ENCODE results near the gene FOXA3. TPM values are rescaled to one million over a fixed set of nuclear protein-coding genes. Genes with fewer than 3 reads are reported as not detected.

FOXA3 gene
- polyA plus RNA-seq, 2 of the 4 experiments (the other 2 are of a cell fraction) = 1.6 to 5.3 TPM

GRCh38 chr19:45842198-45842597, 21.9 kb upstream of the FOXA3 start:
- CTCF ChIA-PET = interaction anchor here (0.9 to 6.8 kb wide), 6 partner anchors 10 to 44 kb away, joined by 3 to 50 read pairs (median 4); partner anchors contain the start of gene FOXA3
- WGBS (ENCODE audit: missing lambda C conversion rate) = 94% methylated on average over 14 of the region's 14 CpGs

GRCh38 chr19:45847663-45848062, 16.5 kb upstream of the FOXA3 start:
- CTCF ChIA-PET = interaction anchor here (0.6 to 16.0 kb wide), 6 partner anchors 11 to 49 kb away, joined by 3 to 169 read pairs (median 4); partner anchors contain the start of genes FOXA3 and SYMPK
- TF ChIP-seq PBX3 (IDR thresholded peaks at IDR 0.05) = no peak
- no peak for TF ChIP-seq ELK1 (IDR thresholded peaks at IDR 0.05; ENCODE audit: low read depth, low read length)
- TF ChIP-seq EHMT2 (IDR thresholded peaks at IDR 0.05; ENCODE audit: low read depth) = no peak
- TF ChIP-seq HDAC2 (IDR thresholded peaks at IDR 0.05) = no peak
- no peak for TF ChIP-seq MAZ (IDR thresholded peaks at IDR 0.05; ENCODE audit: borderline replicate concordance, low read depth, low read length)
- TF ChIP-seq JUNB (IDR thresholded peaks at IDR 0.05) = no peak
- no peak for TF ChIP-seq HOXB13 (CRISPR knock-in tag; IDR thresholded peaks at IDR 0.05; ENCODE audit: low read depth)
- TF ChIP-seq KDM5A (IDR thresholded peaks at IDR 0.05) = no peak
- no peak for TF ChIP-seq NFE2L2 (conservative IDR thresholded peaks at IDR 0.05; ENCODE audit: low read length)
- TF ChIP-seq MYC (IDR thresholded peaks at IDR 0.05; ENCODE audit: borderline replicate concordance, low read length) = no peak
- no peak for TF ChIP-seq ZC3H11A (IDR thresholded peaks at IDR 0.05)
- no peak for TF ChIP-seq TP53 (CRISPR knock-in tag; IDR thresholded peaks at IDR 0.05)
- TF ChIP-seq POLR2AphosphoS2 (conservative IDR thresholded peaks at IDR 0.05; ENCODE audit: low read length) = no peak
- no peak for TF ChIP-seq FOSL2 (IDR thresholded peaks at IDR 0.05)
- TF ChIP-seq FOSL2 (CRISPR knock-in tag; IDR thresholded peaks at IDR 0.05) = no peak

More at GRCh38 chr19:45842198-45842597, 21.9 kb upstream of the FOXA3 start:
- peak; percentile 29 to 40; a peak in 3 of 6 replicates for ATAC-seq
- TF ChIP-seq HDAC2 (IDR thresholded peaks at IDR 0.05) (no peak), BHLHE40 (IDR thresholded peaks at IDR 0.05; ENCODE audit: low read depth, low read length) (no peak), CBX8 (IDR thresholded peaks at IDR 0.05) (no peak), FOSB (CRISPR knock-in tag; IDR thresholded peaks at IDR 0.05) (no peak), HEYL (CRISPR knock-in tag; IDR thresholded peaks at IDR 0.05) (no peak), RAD21 (conservative IDR thresholded peaks at IDR 0.05 in 1 of 2, IDR thresholded peaks at IDR 0.05 in 1 of 2) (no peak)
- Histone ChIP-seq H3K4me2 (no peak overlapping the region), H3K4me3 (no peak overlapping the region), H3K4me1 (no peaks in the 10 kb centered on the region), H3K9me3 (peaks cover 8% of the 10 kb centered on the region), H3K27ac (no peak overlapping the region)
- POLR2A ChIA-PET = interaction anchor here (1.1 kb wide), 1 partner anchor 21 kb away, joined by 4 read pairs; no protein-coding TSS in a partner anchor
- DNase-seq (ENCODE audit: low read depth in 1 of 2, low spot score in 1 of 2) = no peak
- FAIRE-seq = no peak

GRCh38 chr19:45848922-45849321, 15.2 kb upstream of the FOXA3 start:
- CTCF ChIA-PET = interaction anchor here (1.0 to 16.0 kb wide), 8 partner anchors 8 to 35 kb away, joined by 3 to 169 read pairs (median 6); partner anchors contain the start of genes FOXA3 and SYMPK
- no peaks in the 10 kb centered on the region for H3K4me1 ChIP-seq
- FAIRE-seq = no peak
- no peaks in the 10 kb centered on the region for H3K9me3 ChIP-seq
- WGBS (ENCODE audit: missing lambda C conversion rate) = 83% methylated on average over 4 of the region's 4 CpGs
- H3K4me3 ChIP-seq = no peak overlapping the region
- H3K4me2 ChIP-seq = no peak overlapping the region
- ATAC-seq = peak; percentile 72 to 84
- no peak overlapping the region for H3K27ac ChIP-seq
- DNase-seq (ENCODE audit: low read depth in 1 of 2, low spot score in 1 of 2) = peak; percentile 48 to 69
- POLR2A ChIA-PET = interaction anchor here (1.3 kb wide), 1 partner anchor 14 kb away, joined by 5 read pairs; no protein-coding TSS in a partner anchor
- TF ChIP-seq CTCF (IDR thresholded peaks at IDR 0.05) = no peak
- TF ChIP-seq HDAC2 (IDR thresholded peaks at IDR 0.05) = no peak
- TF ChIP-seq NPAS2 (CRISPR knock-in tag; IDR thresholded peaks at IDR 0.05; ENCODE audit: borderline replicate concordance) = no peak
- no peak for TF ChIP-seq KDM5A (IDR thresholded peaks at IDR 0.05)
- TF ChIP-seq SMC3 (IDR thresholded peaks at IDR 0.05) = no peak
- no peak for TF ChIP-seq HOXA7 (CRISPR knock-in tag; IDR thresholded peaks at IDR 0.05)
- TF ChIP-seq FOSB (CRISPR knock-in tag; IDR thresholded peaks at IDR 0.05) = no peak
- TF ChIP-seq BCL3 (IDR thresholded peaks at IDR 0.05) = no peak
- no peak for TF ChIP-seq ATOH8 (CRISPR knock-in tag; IDR thresholded peaks at IDR 0.05; ENCODE audit: low read depth)
- no peak for TF ChIP-seq SREBF2 (IDR thresholded peaks at IDR 0.05)
- TF ChIP-seq ZC3H11A (IDR thresholded peaks at IDR 0.05) = no peak
- TF ChIP-seq HOXB13 (CRISPR knock-in tag; IDR thresholded peaks at IDR 0.05; ENCODE audit: low read depth) = no peak
- TF ChIP-seq ZNF302 (CRISPR knock-in tag; IDR thresholded peaks at IDR 0.05) = no peak
- no peak for TF ChIP-seq CBX8 (IDR thresholded peaks at IDR 0.05)
- no peak for TF ChIP-seq ZSCAN20 (CRISPR knock-in tag; IDR thresholded peaks at IDR 0.05)
- no peak for TF ChIP-seq NFE2L2 (conservative IDR thresholded peaks at IDR 0.05; ENCODE audit: low read length)
- TF ChIP-seq POLR2AphosphoS2 (conservative IDR thresholded peaks at IDR 0.05; ENCODE audit: low read length) = no peak

More at GRCh38 chr19:45847663-45848062, 16.5 kb upstream of the FOXA3 start:
- POLR2A ChIA-PET = no interaction called here
- no peaks in the 10 kb centered on the region for H3K9me3 ChIP-seq
- DNase-seq (ENCODE audit: low read depth in 1 of 2, low spot score in 1 of 2) (no peak), ATAC-seq (no peak), FAIRE-seq (no peak)
- H3K27ac ChIP-seq = no peak overlapping the region
- WGBS (ENCODE audit: missing lambda C conversion rate) = 94% methylated on average over 13 of the region's 13 CpGs
- no peaks in the 10 kb centered on the region for H3K4me1 ChIP-seq
- no peak overlapping the region for H3K4me2 ChIP-seq
- no peak overlapping the region for H3K4me3 ChIP-seq
